HepG2 (cell line): Measurements from ENCODE around the gene RPS6KC1. TPM values are rescaled to one million over a fixed set of nuclear protein-coding genes. Genes with fewer than 3 reads are reported as not detected.

Experiments used
- ASH2L ChIP-seq: fragments of 300-600, 200-600 bp; sonication (generic); IDR thresholded peaks from 2 replicates; pipeline ENCODE4 v1.7.0; 2017; ENCODE audit warnings: low read depth, mild to moderate bottlenecking, moderate library complexity, mixed read lengths, low read length; ENCODE audit not compliant: insufficient read length
- ATF7 ChIP-seq, 2 experiments: fragments of 450-650 bp in 1 of 2; sonication (generic) in 1 of 2; formaldehyde crosslinking in 1 of 2; IDR thresholded peaks; 2 replicates each; pipeline versions ENCODE4 v1.4.0 to v1.6.1; 2016 to 2020; ENCODE audit warnings: antibody characterized with exemption in 1 of 2, mild to moderate bottlenecking in 1 of 2, missing genetic modification reagents in 1 of 2
- DR1 ChIP-seq: sonication (generic); formaldehyde crosslinking; IDR thresholded peaks from 2 replicates; pipeline ENCODE4 v1.8.0; 2021; ENCODE audit warnings: mild to moderate bottlenecking, missing genetic modification reagents, inconsistent platforms
- FOXK1 ChIP-seq: sonication (generic); formaldehyde crosslinking; IDR thresholded peaks from 2 replicates; pipeline ENCODE4 v1.4.0; 2020; ENCODE audit warnings: low read depth, missing genetic modification reagents, borderline replicate concordance
- GZF1 ChIP-seq: sonication (generic); formaldehyde crosslinking; IDR thresholded peaks from 2 replicates; pipeline ENCODE4 v1.5.1; 2020; ENCODE audit warnings: mild to moderate bottlenecking, missing genetic modification reagents
- HMG20A ChIP-seq: IDR thresholded peaks from 2 replicates; pipeline ENCODE4 v1.6.1; 2016; ENCODE audit warnings: borderline replicate concordance
- KAT7 ChIP-seq: IDR thresholded peaks from 2 replicates; pipeline ENCODE4 v1.6.1; 2018; ENCODE audit warnings: borderline replicate concordance, missing compliant biosample characterization
- MAFG ChIP-seq: sonication (generic); formaldehyde crosslinking; IDR thresholded peaks from 2 replicates; pipeline ENCODE4 v1.5.1; 2020; ENCODE audit warnings: mild to moderate bottlenecking, missing genetic modification reagents
- NFAT5 ChIP-seq: sonication (generic); formaldehyde crosslinking; IDR thresholded peaks from 2 replicates; pipeline ENCODE4 v1.4.0; 2020; ENCODE audit warnings: missing genetic modification reagents
- TCF7L2 ChIP-seq: IDR thresholded peaks from 2 replicates; pipeline ENCODE4 v1.6.1; 2011; ENCODE audit warnings: mild to moderate bottlenecking, low read depth, low read length, moderate library complexity
- TEAD3 ChIP-seq: optimal IDR thresholded peaks from 2 replicates; pipeline ENCODE3; 2016; ENCODE audit warnings: borderline replicate concordance
- TMF1 ChIP-seq: sonication (generic); formaldehyde crosslinking; IDR thresholded peaks from 2 replicates; pipeline ENCODE4 v1.8.1; 2022; ENCODE audit warnings: low read depth, missing genetic modification reagents
- TRIM24 ChIP-seq: sonication (generic); formaldehyde crosslinking; IDR thresholded peaks from 2 replicates; pipeline ENCODE4 v1.8.0; 2022; ENCODE audit warnings: mild to moderate bottlenecking, missing genetic modification reagents
- YEATS2 ChIP-seq: sonication (generic); formaldehyde crosslinking; IDR thresholded peaks from 2 replicates; pipeline ENCODE4 v1.4.0; 2020; ENCODE audit warnings: missing genetic modification reagents, borderline replicate concordance
- ZNF629 ChIP-seq: sonication (generic); formaldehyde crosslinking; conservative IDR thresholded peaks from 2 replicates; pipeline ENCODE4 v1.5.0; 2020; ENCODE audit warnings: missing genetic modification reagents
- ZSCAN12 ChIP-seq: sonication (generic); formaldehyde crosslinking; IDR thresholded peaks from 2 replicates; pipeline ENCODE4 v1.9.0; 2021; ENCODE audit warnings: mild to moderate bottlenecking, missing genetic modification reagents
- polyA plus RNA-seq, 8 experiments: library from polyadenylated mRNA; depleted of rRNA in 3 of 8; stranded (reverse) in 7 of 8; unstranded in 1 of 8; fragments of >200 nt; fragmentation: Illumina TruSeq in 4 of 8; extraction: Trizol in 4 of 8; gene quantifications; 2 replicates each; pipeline versions ENCODE4 v1.2.1 to v1.2.3, GENCODE V29; 2011 to 2016; ENCODE audit warnings: low read depth in 4 of 8, missing spikeins in 1 of 8, mixed read lengths in 1 of 8; ENCODE audit not compliant: insufficient read depth in 1 of 8
- total RNA-seq, 5 experiments: library from RNA; depleted of rRNA; stranded (reverse); fragments of >200 nt; fragmentation: Illumina TruSeq; extraction: Trizol; gene quantifications; 2 replicates each; pipeline ENCODE4 v1.2.3, GENCODE V29; 2016; ENCODE audit warnings: low read depth in 1 of 5
- TF ChIP-seq, protein P1 (sequence below): sonication (generic); formaldehyde crosslinking; IDR thresholded peaks from 2 replicates; pipeline ENCODE4 v1.4.0; 2020; ENCODE audit warnings: missing genetic modification reagents, borderline replicate concordance
- TF ChIP-seq, protein P2 (sequence below): sonication (generic); formaldehyde crosslinking; IDR thresholded peaks from 2 replicates; pipeline ENCODE4 v1.5.0; 2020; ENCODE audit warnings: mild to moderate bottlenecking, missing genetic modification reagents

The RPS6KC1 gene
- total and polyA plus RNA-seq, 2 of the 13 experiments (the other 11 are each of a cell fraction or from before 2014, with no cell fraction given): 11.0 to 25.2 TPM

- TF ChIP-seq TEAD3 (peak; percentile 51), TCF7L2 (no peak), ZNF629 (CRISPR knock-in tag) (no peak), YEATS2 (CRISPR knock-in tag) (peak; percentile 35; the same call in 1 of the 2 replicates), TRIM24 (CRISPR knock-in tag) (no peak), ATF7 (IDR thresholded peaks at IDR 0.05) (no peak), ATF7 (CRISPR knock-in tag; IDR thresholded peaks at IDR 0.05) (no peak), ZSCAN12 (CRISPR knock-in tag) (no peak), HMG20A (CRISPR knock-in tag) (no peak), NFAT5 (CRISPR knock-in tag) (peak; percentile 64; the same call in 1 of the 2 replicates), FOXK1 (peak; percentile 64; the same call in 1 of the 2 replicates), TMF1 (CRISPR knock-in tag) (no peak), ASH2L (peak; percentile 89), MAFG (no peak), GZF1 (CRISPR knock-in tag) (no peak), KAT7 (peak; percentile 82), DR1 (no peak)
- TF ChIP-seq, protein P1, sequence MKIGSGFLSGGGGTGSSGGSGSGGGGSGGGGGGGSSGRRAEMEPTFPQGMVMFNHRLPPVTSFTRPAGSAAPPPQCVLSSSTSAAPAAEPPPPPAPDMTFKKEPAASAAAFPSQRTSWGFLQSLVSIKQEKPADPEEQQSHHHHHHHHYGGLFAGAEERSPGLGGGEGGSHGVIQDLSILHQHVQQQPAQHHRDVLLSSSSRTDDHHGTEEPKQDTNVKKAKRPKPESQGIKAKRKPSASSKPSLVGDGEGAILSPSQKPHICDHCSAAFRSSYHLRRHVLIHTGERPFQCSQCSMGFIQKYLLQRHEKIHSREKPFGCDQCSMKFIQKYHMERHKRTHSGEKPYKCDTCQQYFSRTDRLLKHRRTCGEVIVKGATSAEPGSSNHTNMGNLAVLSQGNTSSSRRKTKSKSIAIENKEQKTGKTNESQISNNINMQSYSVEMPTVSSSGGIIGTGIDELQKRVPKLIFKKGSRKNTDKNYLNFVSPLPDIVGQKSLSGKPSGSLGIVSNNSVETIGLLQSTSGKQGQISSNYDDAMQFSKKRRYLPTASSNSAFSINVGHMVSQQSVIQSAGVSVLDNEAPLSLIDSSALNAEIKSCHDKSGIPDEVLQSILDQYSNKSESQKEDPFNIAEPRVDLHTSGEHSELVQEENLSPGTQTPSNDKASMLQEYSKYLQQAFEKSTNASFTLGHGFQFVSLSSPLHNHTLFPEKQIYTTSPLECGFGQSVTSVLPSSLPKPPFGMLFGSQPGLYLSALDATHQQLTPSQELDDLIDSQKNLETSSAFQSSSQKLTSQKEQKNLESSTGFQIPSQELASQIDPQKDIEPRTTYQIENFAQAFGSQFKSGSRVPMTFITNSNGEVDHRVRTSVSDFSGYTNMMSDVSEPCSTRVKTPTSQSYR (CRISPR knock-in tag): no peak
- TF ChIP-seq, protein P2, sequence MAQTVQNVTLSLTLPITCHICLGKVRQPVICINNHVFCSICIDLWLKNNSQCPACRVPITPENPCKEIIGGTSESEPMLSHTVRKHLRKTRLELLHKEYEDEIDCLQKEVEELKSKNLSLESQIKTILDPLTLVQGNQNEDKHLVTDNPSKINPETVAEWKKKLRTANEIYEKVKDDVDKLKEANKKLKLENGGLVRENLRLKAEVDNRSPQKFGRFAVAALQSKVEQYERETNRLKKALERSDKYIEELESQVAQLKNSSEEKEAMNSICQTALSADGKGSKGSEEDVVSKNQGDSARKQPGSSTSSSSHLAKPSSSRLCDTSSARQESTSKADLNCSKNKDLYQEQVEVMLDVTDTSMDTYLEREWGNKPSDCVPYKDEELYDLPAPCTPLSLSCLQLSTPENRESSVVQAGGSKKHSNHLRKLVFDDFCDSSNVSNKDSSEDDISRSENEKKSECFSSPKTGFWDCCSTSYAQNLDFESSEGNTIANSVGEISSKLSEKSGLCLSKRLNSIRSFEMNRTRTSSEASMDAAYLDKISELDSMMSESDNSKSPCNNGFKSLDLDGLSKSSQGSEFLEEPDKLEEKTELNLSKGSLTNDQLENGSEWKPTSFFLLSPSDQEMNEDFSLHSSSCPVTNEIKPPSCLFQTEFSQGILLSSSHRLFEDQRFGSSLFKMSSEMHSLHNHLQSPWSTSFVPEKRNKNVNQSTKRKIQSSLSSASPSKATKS (CRISPR knock-in tag): no peak
Measured at GRCh38 chr1:213015099-213016050, 35.7 kb upstream of the RPS6KC1 start, which contains the start of gene ANGEL2 (continued).
